Hepatocyte (in vitro differentiated cells): Measurements from ENCODE around the gene MAP3K20. TPM values are rescaled to one million over a fixed set of nuclear protein-coding genes. Genes with fewer than 3 reads are reported as not detected.

Experiments
- DNase-seq: peaks from one replicate; pipeline ENCODE4 v3.0.0-alpha.2; 2016; ENCODE audit warnings: low spot score
- H2AFZ ChIP-seq: fragments of 200-600 bp; sonication (generic); 2 replicates; pipeline ENCODE4 v1.6.0; 2016; ENCODE audit warnings: antibody characterized with exemption, mild to moderate bottlenecking
- H3K27ac ChIP-seq: fragments of 200-600 bp; sonication (generic); 2 replicates; pipeline ENCODE4 v1.5.1; 2016; ENCODE audit warnings: mild to moderate bottlenecking
- H3K27me3 ChIP-seq: fragments of 200-600 bp; sonication (generic); 2 replicates; pipeline ENCODE4 v1.6.1; 2016
- H3K36me3 ChIP-seq: fragments of 200-600 bp; sonication (generic); replicated peaks from 2 replicates; pipeline ENCODE4 v1.5.1; 2016; ENCODE audit warnings: low read depth; ENCODE audit not compliant: insufficient read depth
- H3K4me1 ChIP-seq: fragments of 200-600 bp; sonication (generic); 2 replicates; pipeline ENCODE4 v1.5.1; 2016; ENCODE audit warnings: mild to moderate bottlenecking, moderate library complexity; ENCODE audit not compliant: insufficient read depth
- H3K4me2 ChIP-seq: fragments of 200-600 bp; sonication (generic); 2 replicates; pipeline ENCODE4 v1.6.0; 2016
- H3K4me3 ChIP-seq: fragments of 200-600 bp; sonication (generic); 2 replicates; pipeline ENCODE4 v1.5.1; 2016; ENCODE audit warnings: mild to moderate bottlenecking
- H3K79me2 ChIP-seq: fragments of 200-600 bp; sonication (generic); 2 replicates; pipeline ENCODE4 v1.6.0; 2017; ENCODE audit warnings: mild to moderate bottlenecking
- H3K9me2 ChIP-seq: fragments of 200-600 bp; sonication (generic); replicated peaks from 2 replicates; pipeline ENCODE4 v1.6.0; 2017; ENCODE audit warnings: mild to moderate bottlenecking; ENCODE audit not compliant: insufficient read depth
- H3K9me3 ChIP-seq: fragments of 200-600 bp; sonication (generic); 2 replicates; pipeline ENCODE4 v1.5.1; 2016; ENCODE audit warnings: low read depth, mild to moderate bottlenecking
- H4K20me1 ChIP-seq: fragments of 200-600 bp; sonication (generic); 2 replicates; pipeline ENCODE4 v1.6.0; 2016; ENCODE audit warnings: mild to moderate bottlenecking; ENCODE audit not compliant: insufficient read depth, poor library complexity, severe bottlenecking
- EZH2 ChIP-seq: fragments of 200-600 bp; sonication (generic); IDR thresholded peaks from 2 replicates; pipeline ENCODE4 v1.6.1; 2016; ENCODE audit warnings: antibody characterized with exemption, mild to moderate bottlenecking, borderline replicate concordance
- EZH2phosphoT487 ChIP-seq: fragments of 200-600 bp; sonication (generic); IDR thresholded peaks from one replicate; pipeline ENCODE4 v1.6.1; 2018; ENCODE audit warnings: antibody characterized with exemption, mild to moderate bottlenecking, low read depth, moderate library complexity; ENCODE audit not compliant: unreplicated experiment, severe bottlenecking
- WGBS: methylation state at CpG from one replicate; pipeline ENCODE4 v1.1.6; 2016; ENCODE audit warnings: low lambda C conversion rate; ENCODE audit errors: missing lambda C conversion rate; 5-methylcytosine and 5-hydroxymethylcytosine counted together
- polyA plus RNA-seq: library from polyadenylated mRNA; unstranded; fragments of >200 nt; fragmentation: Nextera tagmentation; extraction: Ambion mirVana; gene quantifications from 2 replicates; pipeline ENCODE4 v1.2.1, GENCODE V29; 2016
- total RNA-seq: library from RNA; depleted of rRNA; stranded (reverse); fragments of >200 nt; gene quantifications from 2 replicates; pipeline ENCODE4 v1.2.3, GENCODE V29; 2014
- TF ChIP-seq, protein P1 (sequence below): fragments of 200-600 bp; sonication (generic); IDR thresholded peaks from 2 replicates; pipeline ENCODE4 v1.5.1; 2016; ENCODE audit warnings: antibody characterized with exemption, mild to moderate bottlenecking; ENCODE audit not compliant: poor library complexity

The MAP3K20 gene
- total and polyA plus RNA-seq, 2 experiments from 2014 or later: 16.5 to 23.3 TPM

DNA sequence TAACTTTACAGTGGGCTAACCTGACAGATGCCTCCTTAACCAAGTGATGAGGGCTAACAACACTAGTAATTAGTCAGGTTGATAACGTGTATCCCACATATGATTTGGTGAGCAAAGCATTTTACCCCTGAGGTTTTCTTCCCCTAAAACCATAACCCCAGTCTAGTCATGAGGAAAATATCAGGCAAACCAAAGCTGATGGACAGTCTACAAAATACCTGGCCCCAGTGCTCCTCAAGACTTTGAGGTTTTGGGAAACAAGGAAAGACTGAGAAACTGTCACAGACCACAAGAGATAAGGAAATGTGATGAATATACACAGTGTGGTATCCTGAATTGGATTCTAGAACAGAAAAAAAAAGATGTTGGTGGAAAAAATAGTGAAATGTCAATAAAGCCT lies 28.5 kb downstream of the MAP3K20 start:
- Histone ChIP-seq H3K36me3 (no peaks in the 10 kb centered on the region), H3K27ac (no peak overlapping the region), H3K4me1 (peaks cover 7% of the 10 kb centered on the region), H3K27me3 (no peaks in the 10 kb centered on the region), H3K9me2 (no peaks in the 10 kb centered on the region), H4K20me1 (no peaks in the 10 kb centered on the region), H3K9me3 (no peaks in the 10 kb centered on the region), H3K4me3 (no peak overlapping the region), H3K79me2 (peaks cover 21% of the 10 kb centered on the region), H2AFZ (no peak overlapping the region), H3K4me2 (no peak overlapping the region)
- 95% methylated on average over 1 of the region's 1 CpG for WGBS
- TF ChIP-seq EZH2phosphoT487 (no peak), EZH2 (no peak)
- TF ChIP-seq, protein P1, sequence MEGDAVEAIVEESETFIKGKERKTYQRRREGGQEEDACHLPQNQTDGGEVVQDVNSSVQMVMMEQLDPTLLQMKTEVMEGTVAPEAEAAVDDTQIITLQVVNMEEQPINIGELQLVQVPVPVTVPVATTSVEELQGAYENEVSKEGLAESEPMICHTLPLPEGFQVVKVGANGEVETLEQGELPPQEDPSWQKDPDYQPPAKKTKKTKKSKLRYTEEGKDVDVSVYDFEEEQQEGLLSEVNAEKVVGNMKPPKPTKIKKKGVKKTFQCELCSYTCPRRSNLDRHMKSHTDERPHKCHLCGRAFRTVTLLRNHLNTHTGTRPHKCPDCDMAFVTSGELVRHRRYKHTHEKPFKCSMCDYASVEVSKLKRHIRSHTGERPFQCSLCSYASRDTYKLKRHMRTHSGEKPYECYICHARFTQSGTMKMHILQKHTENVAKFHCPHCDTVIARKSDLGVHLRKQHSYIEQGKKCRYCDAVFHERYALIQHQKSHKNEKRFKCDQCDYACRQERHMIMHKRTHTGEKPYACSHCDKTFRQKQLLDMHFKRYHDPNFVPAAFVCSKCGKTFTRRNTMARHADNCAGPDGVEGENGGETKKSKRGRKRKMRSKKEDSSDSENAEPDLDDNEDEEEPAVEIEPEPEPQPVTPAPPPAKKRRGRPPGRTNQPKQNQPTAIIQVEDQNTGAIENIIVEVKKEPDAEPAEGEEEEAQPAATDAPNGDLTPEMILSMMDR: no peak
- no peak for DNase-seq

DNA sequence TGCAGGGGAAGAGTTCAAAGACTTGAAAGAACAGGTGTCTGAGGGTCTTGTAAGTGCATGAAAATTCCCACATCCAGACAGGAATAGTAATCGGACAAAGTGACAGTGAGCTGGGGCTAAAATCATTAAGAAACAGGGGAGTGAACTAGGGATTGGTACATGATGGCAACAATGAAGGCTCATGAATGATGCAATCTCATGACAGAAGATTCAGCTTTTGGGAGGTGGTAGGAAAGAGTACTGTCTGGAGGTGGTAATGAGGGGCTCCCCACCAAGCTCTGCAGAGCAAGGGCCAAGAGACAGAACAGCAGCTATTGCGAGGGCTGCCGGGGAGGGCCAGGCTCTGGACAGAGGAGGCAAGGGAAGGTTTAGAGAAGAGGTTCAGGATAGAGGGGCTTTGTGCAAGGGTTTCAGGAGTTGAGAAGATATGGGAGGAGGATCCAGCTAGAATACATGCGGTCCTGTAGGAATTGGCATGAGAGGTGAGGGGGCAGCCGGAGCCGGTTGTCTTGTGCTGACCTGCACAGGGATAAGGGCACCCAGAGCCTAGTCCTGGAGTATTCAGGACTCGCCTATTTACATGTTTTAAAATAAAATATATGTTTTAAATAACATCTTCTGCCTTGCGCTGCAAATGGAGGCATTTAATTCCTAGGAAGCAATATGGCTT lies 31.4 kb downstream of the MAP3K20 start:
- H3K4me3 ChIP-seq: no peak overlapping the region
- WGBS: 98% methylated on average over 8 of the region's 8 CpGs
- H2AFZ ChIP-seq: no peak overlapping the region
- no peak for DNase-seq
- no peak overlapping the region for H3K4me2 ChIP-seq
- no peak overlapping the region for H3K27ac ChIP-seq
- no peaks in the 10 kb centered on the region for H3K9me3 ChIP-seq
- peaks cover 13% of the 10 kb centered on the region for H3K4me1 ChIP-seq
- peaks cover 38% of the 10 kb centered on the region for H3K79me2 ChIP-seq
- H3K36me3 ChIP-seq: no peaks in the 10 kb centered on the region
- no peaks in the 10 kb centered on the region for H3K9me2 ChIP-seq
- no peaks in the 10 kb centered on the region for H4K20me1 ChIP-seq
- no peaks in the 10 kb centered on the region for H3K27me3 ChIP-seq
- TF ChIP-seq EZH2 (no peak), EZH2phosphoT487 (no peak)
- TF ChIP-seq, protein P1: no peak

DNA sequence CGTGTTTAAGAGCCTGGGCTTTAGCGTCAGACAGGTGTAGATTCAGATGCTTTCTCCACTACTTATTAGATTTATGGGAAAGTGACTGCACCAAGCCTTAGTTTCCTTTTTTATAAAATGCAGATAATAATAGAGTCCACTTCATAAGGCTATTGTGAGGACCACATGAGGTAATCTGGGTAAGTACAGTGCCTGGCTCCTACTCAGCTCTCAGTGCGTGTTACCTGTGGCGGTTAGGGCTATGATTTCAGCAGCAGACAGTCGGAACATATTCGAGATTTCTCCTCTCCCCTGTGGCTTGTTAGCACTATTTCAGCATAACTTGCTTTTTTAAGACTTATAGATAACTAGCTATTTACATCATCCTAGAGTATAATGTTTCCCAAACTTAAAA lies 32.0 kb downstream of the MAP3K20 start:
- no peak overlapping the region for H2AFZ ChIP-seq
- no peaks in the 10 kb centered on the region for H4K20me1 ChIP-seq
- H3K4me1 ChIP-seq: peaks cover 13% of the 10 kb centered on the region
- H3K9me2 ChIP-seq: no peaks in the 10 kb centered on the region
- no peak overlapping the region for H3K4me2 ChIP-seq
- H3K27ac ChIP-seq: no peak overlapping the region
- no peaks in the 10 kb centered on the region for H3K9me3 ChIP-seq
- H3K4me3 ChIP-seq: no peak overlapping the region
- no peaks in the 10 kb centered on the region for H3K27me3 ChIP-seq
- H3K36me3 ChIP-seq: no peaks in the 10 kb centered on the region
- DNase-seq: no peak
- 94% methylated on average over 6 of the region's 6 CpGs for WGBS
- H3K79me2 ChIP-seq: peaks cover 39% of the 10 kb centered on the region
- TF ChIP-seq, protein P1: no peak
- TF ChIP-seq EZH2phosphoT487 (no peak), EZH2 (no peak)
